ENCODE measurements around the gene FBXO40.

The FBXO40 gene

GRCh38 chr3:121662742-121663141, 69.6 kb downstream of the FBXO40 start:
- no peak for DNase-seq (ENCODE audit: low read depth in 2 of 2)

GRCh38 chr3:121663171-121663847, 70.1 kb downstream of the FBXO40 start:
- DNase-seq (ENCODE audit: low read depth in 2 of 2) = no peak

- DNase-seq (ENCODE audit: low read depth in 2 of 2) = no peak
Measured at GRCh38 chr3:121665488-121665887, 72.3 kb downstream of the FBXO40 start.

GRCh38 chr3:121667333-121667732, 74.2 kb downstream of the FBXO40 start:
- DNase-seq (ENCODE audit: low read depth in 2 of 2) = no peak

GRCh38 chr3:121670676-121671075, 77.5 kb downstream of the FBXO40 start:
- no peak for DNase-seq (ENCODE audit: low read depth in 2 of 2)

- no peak for DNase-seq (ENCODE audit: low read depth in 2 of 2)
Measured at GRCh38 chr3:121677141-121677540, 84.0 kb downstream of the FBXO40 start.

All from stimulated activated CD8-positive, alpha-beta memory T cell treated with anti-CD3 and anti-CD28 coated beads, Interleukin-2, amount 100 ng/mL, for 48 hours (primary cell).